Activated T-cell treated with anti-CD3 and anti-CD28 coated beads for 48 hours (primary cell): ENCODE data around the gene ZBTB7C.

Experiments
- DNase-seq: peaks from one replicate; pipeline ENCODE4 v3.0.0-alpha.2; 2020; ENCODE audit warnings: low read depth

The ZBTB7C gene

DNA sequence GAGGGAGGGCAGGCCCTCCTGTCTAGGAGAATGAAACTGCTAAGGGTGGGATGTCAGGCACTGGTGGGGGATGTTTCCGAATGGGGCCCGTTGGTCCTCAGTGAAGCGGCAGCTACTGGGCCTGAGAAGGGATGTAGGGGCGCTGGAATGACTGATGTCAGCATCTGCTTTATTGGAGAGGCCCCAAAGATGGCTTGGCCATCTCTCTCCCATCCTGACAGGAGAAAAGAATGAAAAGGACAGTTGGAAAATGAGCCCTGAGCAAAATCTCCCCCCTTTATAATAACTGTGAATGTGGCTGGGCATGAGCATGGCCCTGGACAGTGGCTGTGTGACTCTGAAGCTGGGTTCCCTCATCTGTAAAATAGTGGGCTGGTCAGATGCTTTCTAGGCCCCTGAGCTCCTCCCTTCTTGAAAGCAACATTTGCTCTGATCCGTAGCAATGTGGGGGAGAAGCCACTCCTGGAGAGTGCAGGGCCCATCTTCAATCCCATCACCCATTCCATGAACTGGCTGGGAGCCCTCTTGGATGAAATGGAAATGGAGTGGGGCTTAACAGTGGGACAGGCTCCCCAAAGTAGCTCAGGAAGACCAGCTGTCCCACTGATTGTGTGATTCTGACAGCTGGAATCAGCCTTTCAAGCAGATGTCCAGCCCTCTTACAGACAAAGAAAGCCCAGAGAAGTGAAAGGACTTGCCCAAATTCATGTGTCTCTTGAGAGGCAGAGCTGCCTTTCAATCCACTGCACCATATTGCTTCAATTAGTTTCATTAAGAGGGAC is 246.0 kb downstream of the ZBTB7C start:
- DNase-seq: no peak

DNA sequence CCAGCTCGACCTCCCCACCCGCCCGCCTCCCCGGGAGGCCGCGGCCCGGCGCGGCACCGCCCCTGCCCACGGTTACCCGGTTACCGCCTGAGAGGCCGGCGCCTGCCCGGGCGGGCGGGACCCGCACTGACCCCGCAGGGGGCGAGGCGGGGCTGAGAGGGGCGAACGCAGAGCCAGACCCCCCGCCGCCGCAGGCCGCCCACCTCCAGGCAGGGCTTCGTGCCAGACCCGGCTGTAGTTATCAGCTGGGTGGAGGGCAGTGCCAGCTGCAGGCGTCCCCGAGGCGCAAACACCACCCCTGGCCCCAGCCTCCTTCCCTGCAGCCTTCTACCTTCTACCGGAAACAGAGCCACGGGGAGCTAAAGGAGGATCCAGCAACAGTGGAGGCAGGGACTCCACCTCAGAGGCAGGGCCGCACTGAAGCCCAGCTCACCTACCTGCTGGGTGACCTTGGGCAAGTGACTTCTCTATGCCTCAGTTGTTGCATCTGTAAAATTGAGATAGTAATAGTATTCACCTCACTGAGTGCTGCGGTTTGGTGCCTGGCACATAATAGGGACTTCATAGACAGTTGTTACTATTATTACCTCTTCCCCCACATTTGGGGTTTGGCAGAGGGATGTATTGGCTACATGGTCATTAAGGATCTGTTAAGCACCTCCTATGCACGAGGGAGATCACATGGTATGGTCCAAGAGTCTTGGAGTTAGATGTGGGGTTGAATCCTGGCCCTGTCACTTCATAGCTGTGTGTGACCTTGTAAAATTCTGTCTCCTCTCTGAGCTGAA is 247.1 kb downstream of the ZBTB7C start:
- DNase-seq: no peak

DNA sequence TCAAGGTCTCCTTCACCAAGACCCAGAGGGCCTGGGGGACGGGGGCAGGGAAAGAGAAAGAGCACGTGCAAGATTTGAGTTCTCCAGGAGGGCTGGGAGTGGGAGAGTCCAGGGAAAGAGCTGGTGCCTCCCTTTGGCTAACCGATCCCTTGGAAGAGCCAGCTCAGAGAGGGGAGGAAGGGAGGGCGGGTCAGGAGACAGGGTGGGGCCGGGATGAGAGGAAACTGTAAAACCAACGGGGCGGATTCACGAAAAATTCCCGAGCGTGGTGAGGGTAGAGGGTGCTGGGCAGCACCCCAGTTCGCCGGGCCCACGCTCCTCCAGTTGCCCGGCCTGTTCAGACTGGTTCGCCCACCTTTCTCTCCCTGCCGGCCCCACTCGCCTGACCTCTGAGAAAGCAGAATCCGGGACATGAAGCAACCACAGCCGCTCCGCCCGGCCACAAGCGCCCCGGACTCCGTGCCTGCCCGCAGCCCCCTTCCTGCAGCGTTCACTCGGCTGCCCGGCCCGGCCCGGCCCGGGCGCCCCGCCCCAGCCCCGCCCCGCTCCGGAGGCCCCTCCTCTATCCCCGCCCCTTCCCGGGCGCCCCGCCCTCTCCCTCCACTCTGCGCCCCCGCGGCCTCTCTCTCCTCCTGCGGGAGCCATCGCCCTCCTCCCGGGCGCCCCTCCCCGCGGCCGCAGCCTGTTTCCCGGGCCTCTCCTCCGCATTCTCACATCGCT is 247.8 kb downstream of the ZBTB7C start:
- DNase-seq: peak; percentile 66

DNA sequence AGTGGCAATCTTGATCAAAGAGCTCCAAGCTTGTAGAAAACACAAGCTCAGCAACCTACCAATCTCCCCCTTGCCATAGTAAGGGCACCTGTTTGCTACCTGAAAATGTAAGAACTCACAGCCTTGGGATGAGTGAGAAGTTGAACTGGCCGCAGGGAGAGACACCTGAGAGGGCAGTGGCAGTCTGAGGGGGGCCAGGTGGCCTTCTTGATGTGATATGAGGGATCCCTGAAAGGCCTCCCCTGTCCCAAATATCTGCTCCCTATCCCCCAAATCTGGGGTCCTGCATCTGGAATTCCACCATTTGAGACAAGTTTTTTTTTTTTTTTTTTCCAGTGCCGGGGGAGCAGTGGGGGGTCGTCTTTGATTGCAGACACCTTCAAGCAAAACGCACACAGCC is 248.6 kb downstream of the ZBTB7C start:
- DNase-seq: no peak

DNA sequence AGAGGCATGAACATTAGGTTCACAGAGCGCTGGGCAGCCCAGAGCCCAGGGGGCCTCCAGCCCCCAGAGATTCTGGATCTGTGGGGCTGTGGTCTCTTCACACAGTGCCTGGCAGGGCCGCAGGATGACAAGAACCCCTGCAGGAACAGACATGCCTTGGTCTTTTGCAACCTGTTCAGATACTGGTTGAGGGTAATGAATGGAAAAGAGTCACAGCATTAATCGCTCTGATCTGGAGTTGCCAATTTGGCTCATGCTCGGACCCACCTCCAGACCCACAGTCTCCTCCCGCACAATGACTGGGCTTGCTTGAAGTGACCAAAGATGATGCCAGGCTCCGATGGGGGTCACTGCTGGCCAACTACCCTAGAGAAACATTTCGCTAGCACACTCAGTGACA is 249.4 kb downstream of the ZBTB7C start:
- DNase-seq: no peak

DNA sequence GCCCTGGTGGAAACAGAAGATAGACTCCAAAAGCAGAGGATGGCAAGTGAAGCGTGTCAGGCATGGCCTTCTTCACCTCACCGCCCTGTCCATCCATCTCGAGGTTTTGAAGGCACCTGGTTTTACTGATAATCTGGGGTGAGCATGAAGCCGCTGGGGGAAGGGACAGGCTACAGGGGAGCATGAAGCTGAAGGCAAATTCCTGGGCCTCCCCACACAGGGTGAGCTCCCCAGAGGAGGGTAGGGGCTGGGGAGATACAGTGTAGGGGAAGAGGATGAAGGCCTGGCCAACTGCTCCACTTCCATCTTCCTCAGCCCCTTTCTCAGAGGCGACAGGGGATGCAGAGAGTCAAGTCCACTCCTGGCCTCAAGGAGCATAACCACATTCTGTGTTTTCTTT is 250.5 kb downstream of the ZBTB7C start:
- no peak for DNase-seq

DNA sequence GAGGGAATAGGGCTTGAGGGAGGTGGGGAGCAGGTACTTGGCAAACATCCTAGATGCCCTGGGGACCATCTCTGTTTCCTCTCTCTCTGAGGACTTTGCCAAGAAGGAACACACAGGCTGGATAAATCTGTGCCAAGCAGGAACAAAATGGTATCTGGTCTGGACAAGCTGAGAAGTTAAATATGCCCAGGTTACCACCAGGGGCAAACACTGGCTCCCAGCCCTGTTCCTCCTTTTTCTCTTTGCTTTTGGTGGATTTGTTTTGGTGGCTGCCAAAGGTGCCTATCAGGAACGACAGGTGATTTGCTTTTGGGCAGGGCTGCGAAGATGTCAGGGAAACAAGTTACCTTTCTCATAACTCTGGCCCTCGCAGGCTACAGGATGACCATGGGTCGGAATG is 251.2 kb downstream of the ZBTB7C start:
- no peak for DNase-seq

DNA sequence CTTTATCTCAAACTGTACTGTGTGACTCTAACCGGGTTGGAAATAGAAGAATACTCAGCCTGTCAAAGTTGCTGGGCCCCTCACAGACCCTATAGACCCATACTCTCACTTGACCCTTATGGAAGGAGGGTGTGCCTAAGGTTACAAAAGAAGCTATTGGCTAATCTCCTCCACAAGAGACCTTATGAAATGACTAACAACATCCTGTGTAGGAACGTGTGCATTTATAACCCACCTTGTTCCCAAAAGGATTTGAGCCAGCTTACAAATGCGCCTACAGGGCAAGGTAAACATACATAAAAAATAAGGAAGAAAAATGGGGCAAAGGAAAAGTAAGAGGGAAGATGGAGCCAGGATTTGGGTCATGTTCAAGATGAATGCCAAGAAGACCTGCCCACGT is 253.3 kb downstream of the ZBTB7C start:
- no peak for DNase-seq

DNA sequence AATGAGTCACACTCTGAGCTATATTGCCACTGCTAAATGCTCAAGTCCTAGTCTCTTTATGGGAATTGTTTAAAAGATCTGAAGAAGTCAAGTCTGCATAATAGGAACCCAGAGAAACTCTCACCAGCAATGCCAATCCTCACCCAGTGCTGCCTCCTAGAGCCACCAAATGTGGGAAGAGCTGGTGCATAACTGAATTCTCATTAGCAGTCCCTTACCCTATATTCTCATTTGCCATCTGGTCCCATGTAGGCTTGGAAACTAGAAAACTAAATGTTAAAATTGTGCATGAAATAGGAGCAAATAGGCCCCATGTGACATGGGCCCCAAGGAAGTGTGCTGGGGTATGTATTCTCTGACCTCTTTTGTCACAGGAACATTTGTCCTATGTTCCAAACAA is 254.4 kb downstream of the ZBTB7C start:
- DNase-seq: no peak

DNA sequence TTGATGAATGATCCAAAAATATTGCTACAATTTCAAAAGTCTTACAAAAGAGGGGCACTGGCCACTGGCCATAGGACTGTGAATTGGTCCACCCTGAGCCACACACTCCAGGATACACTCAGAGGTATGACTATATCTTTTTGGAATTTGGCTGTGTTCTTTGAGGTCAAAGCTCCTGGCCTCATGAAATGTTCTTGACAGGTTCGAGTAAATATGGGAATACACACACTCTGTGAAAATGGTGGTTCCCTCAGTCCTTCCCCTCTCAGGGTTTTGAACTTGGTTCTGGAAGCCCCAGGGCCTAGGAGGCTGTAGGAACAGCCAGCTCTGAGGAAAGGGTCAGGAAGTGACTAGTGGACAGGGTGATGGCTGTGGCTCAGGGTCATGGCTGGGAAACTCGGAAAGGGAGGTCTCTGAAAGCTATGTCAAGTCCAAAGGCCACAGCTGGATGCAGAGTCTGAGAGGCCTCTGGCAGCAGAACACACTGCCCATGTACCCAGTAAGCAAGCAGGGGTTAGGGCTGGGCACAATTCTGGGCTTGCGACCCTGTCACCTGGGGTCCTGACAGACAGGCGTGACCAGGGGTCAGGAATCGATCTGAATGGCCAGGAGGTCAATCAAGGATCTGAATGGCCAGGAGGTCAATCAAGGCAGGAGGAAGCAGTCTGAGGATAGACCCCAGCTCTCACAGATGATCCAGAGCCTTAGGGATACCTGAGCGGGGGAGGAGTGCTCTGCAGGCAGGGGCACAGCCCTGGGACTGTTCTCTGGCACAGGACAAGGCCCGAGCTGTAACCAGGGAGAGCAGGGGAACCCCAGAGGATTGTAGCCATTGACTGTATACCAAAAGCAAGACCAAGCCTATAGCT is 255.3 kb downstream of the ZBTB7C start:
- no peak for DNase-seq

DNA sequence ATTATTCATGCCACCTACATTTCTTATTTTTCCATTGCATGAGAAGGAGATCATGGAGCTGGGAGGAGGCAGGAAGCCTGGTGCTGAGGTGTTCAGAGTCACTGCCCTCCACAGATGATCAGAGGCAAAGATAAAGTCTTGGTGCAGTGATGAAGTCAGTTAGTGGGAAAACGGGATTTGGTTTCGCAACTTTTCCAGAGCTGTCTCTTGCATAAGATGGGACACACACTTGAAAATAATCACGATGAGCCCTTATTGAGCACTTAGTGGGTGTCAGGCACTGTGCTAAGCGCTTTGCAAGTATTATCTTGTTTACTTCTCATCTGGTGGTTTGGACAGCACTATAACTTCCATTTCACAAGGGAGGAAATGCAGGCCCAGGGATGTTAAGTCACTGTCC is 256.6 kb downstream of the ZBTB7C start:
- no peak for DNase-seq

DNA sequence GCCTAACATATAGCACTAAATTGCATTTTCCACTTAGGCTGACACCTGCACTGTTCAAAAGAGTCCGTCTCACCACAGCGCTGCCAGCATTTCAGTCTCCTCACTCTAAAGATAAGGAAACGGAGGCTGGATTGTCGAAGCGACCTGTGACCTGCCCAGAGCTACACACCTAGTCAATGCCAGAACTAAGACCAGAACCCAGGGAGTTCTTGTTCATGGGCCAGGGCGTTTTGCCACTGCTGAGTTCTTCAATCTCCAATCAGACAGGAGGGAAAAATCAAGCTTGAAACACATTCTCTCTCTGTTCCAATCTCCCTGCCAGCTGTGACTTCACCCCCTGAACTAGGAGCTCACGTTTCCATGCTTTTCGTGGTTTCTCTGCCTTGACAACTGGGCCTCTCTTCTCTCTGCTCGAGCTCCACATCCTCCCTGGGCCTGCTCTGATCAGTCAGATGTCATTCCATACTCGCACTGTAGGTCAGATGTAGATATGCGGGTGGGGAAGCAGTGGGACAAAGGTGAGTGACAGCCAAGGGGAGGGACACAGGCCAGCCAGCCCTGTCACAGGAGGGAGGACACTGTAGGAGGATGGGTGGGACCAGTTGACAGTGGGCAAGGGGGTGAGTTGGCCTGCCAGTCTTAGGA is 257.6 kb downstream of the ZBTB7C start:
- DNase-seq: no peak

DNA sequence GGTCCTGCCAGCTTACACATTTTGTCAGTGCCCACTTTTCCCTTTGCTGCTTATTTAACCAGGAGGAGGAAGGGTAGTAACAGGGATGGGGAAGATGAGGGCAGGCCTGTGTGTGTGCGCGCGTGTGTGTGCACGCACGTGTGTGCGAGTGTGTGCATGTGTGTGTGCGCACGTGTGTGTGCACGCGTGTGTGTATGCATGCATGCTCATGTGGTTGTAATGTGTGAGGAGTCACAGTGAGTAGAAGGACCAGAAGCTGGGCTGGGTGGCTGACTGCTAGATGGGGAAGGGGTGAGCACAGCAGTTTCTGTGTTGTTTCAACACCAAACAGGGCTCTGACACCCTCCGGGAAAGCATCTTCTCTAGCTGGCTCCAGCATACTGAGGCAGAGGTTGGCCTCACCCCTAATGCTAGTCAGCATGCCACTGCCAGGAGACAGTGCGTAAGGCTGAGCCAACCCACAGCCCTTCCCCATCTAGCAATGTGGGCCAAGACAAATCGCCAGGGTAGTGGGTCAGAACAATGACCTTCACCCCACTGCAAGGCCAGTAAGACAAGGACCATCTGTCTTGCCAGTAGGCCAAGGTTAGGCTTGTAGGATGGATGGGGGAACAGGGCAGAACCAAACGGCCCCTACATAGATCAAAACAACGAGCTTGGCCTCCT is 260.0 kb downstream of the ZBTB7C start:
- no peak for DNase-seq

DNA sequence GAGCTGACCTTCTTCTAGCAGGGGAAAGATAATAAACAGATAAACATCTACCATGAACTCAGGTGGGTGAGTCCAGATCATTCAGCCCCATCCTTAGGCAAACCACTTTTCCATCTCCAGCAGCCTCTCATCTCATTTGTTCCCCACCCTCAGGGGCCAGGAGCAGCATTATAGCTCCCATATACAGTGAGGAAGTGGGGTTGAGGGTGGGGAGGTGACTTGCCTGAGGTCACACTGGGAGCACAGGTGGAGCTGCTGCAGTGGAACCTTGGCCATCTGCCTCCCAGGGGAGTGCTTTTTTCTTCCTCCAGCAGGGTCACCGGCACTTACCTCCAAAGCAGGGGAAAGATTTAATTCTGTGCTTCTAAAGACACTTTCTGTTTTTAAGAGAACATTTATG is 266.2 kb downstream of the ZBTB7C start:
- DNase-seq: no peak

DNA sequence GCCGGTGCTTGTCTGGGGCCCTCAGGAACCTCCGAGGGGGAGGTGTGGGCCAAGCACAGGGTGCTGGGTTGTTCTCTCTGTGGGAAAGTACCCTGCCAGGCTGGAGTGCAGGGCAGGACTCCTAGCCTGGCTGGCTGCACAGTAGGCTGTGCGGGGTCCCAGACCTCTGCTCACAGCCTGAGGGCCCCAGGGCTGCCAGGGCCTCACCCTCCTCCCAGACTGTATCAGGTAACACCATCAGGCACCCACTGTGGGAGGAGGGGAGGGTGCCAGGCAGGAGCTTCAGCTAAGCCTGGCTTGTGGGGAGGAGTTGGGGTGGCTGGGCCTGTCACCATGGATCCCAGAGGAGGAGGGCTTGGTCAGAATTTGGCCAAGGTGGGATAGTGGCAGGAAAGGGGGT is 266.8 kb downstream of the ZBTB7C start:
- DNase-seq: no peak

DNA sequence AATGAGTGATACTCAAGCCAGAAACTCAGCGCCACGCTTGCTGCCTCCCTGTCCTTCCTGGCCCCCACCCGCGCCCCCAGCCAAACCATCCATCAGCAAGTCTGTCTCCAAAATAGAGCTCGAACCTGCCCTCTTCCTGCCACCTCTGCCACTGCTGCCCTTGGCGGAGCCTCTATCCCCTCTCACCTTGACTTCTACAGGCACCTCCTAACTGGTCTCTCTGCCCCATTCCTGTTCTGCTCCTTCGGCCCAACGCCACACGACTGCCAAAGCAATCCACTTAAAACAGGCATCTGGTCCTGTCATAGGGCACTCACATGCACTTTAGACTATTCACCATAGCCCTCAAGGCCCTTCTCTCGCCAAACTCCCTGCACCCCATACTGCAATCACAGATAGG is 268.5 kb downstream of the ZBTB7C start:
- no peak for DNase-seq

DNA sequence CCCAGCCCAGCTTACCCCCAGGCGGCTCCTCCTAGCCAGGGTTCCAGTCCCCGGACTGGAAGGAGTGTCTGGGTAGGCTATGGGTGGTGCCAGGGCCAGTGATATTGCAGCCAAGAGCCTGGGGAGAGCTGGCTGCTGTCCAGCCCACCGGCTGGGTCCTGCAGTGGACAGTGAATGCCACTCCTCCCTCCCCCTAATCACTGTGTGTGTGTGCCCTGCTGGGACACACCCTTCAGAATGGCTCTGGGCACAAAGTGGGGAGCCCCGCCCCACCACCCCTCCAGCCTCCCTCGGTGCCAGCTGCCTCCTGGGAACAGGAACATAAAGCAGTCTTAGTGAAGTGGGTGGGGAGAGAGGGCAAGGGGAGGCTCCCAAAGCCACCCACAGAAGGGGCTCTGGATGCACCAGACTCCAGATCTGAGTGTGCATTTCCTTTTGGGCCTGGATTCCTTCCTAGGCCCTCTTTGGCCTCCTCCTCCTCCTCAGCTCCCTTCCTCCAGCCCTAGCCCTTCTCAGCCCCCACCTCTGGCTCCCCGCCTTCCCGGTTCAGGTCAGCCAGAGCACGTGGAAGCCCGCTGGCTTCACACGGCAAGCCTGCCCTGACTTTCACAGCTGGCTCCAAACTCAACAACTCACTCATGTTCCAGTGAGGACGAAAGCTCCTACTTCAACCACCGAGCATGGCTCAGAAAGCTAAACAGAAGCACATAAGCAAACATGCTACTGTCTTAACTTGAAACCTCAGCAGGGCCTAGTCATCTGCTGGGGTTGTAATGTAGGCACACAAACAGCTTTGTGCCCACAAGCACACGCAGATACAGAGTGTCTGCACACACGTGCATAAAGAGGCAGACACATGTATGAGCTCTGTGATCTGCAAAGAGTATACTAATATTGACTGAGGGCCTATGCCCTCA is 269.5 kb downstream of the ZBTB7C start:
- DNase-seq: no peak

DNA sequence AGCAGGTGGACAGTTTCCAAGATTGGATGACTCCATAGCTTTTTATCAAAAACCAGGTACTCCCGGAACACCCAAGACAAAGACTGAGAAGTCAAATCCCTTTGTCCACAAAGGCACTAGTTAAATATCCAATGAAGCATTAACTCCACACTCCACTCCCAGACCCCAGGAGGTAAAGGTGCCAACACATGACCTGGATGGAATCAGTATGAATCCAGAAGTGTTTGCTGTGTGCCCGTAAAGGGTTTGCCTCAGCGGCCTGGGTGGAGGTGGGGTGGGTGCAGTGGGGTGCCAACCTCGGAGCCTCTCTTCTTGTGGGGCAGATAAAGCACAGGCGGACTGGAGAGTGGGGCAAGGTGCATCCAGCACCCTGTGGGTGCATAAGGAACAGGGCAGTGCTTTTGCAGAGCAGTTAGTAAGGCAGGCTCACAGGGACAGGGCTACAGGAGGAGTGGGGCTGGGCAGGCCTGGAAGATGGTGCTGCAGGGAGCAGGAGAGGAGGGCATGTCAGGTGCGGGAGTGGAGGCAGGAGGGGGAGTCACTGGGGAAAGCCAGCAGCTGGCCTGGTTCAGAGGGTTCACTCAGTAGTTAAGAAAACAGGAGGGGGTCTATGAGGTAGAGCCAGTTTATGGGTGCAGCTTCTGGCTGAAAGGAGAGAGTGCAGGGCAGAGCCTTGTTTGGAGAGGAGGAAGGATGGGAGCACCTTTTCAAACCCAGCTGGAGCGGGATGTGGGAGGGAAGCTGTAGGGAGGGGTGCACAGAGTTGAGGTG is 270.3 kb downstream of the ZBTB7C start:
- no peak for DNase-seq

DNA sequence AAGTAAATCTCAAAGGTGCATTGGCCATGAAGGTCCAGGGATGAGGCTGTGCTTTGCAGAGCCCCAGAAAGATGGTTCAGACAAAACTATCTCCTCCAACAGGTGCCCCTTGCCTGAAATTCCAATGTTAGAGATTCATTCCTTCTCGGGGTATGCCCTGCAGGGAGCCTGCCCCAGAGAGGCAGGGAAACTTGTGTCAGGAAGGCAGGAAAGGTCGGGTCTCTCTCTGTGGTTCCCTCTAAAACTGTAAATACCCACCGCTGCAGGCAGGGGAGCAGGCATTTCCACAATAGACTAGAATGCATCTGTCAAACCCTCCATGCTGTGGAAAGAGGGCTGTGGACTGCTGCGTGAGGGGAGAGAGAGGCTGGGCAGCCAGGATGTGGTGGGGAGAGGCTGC is 271.0 kb downstream of the ZBTB7C start:
- no peak for DNase-seq
